ENCODE results near the gene EML2.
"Not testable (repeated sequence)": the region's sequence is repeated elsewhere in the genome, so short reads cannot be mapped to it uniquely, and the experiment has no call there.

EML2 gene

DNA sequence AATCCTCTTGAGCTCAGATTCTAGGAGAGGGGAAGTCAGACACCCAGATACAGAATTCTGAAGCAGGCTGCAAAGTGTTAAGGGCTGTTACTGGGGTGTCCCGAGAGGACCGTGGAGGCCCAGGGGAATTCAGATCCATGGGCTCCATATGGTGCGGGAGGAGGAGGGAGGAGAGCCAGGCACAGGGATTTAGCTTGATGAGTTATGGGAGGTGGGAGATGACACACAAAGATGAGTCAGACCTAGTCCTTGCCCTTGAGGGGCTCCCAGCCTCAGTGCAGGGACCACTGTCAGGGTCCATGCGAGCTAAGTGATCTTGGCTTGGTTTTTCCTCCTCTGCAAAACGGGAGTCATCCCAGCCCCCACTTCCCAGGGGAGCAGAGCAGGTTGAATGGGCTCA is 14.4 kb upstream of the EML2 start:
- no peak for DNase-seq (ENCODE audit: low read depth, low spot score)

DNA sequence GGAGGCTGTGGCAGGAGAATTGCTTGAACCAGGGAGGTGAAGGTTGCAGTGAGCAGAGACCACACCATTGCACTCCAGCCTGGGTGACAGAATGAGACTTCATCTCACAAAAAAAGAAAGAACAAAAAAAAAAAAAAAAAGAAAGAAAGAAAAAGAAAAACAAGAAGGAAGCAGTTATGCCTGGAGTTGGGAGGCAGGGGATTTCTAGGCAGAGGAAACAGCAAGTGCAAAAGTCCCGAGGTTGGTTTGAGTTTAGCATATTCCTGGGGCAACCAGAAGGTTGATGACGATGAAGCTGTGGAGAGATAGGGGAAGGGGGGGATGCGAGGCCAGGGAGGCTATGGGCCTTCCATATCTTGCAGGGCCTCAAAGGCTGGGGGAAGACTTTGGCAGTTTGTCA is 11.5 kb upstream of the EML2 start:
- no peak for DNase-seq (ENCODE audit: low read depth, low spot score)

GRCh38 chr19:45646345-45646698 is 7.1 kb upstream of the EML2 start:
- no peak for DNase-seq (ENCODE audit: low read depth, low spot score)

DNA sequence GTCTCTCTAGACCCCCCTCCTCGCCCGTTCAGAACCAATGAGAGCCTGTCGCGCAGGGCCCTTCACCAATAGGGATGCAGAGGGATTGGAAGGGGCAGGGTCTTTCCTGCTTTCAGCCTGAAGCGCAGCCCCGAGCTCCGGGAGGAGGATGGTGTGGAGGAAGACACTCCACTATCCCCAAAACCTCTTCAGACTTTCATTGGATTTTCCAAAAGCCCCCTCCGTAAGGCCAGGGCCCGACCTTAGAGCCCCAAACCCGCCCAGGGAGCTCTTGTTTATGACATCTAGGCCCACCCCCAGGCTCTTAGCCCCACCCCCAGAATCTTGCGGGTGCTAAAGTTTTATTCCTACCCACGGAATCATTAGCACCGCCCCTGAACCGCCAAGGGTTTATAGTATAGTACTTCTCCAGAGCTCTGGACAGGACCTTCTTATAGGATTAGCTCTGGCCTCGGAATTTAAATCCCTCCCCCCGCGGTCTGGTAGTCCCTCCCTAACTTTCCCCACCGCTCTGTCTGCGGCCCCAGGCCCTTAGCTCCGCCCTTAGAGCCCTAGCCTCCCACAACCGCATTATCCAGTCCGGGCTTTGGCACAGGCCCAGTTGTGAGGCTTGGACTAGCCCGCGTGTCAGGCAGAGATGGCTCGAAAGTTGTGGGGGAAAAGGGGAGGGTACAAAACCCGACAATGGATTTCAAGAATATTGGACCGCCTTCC is 6.6 kb upstream of the EML2 start:
- DNase-seq (ENCODE audit: low read depth, low spot score), result peak; percentile 95

DNA sequence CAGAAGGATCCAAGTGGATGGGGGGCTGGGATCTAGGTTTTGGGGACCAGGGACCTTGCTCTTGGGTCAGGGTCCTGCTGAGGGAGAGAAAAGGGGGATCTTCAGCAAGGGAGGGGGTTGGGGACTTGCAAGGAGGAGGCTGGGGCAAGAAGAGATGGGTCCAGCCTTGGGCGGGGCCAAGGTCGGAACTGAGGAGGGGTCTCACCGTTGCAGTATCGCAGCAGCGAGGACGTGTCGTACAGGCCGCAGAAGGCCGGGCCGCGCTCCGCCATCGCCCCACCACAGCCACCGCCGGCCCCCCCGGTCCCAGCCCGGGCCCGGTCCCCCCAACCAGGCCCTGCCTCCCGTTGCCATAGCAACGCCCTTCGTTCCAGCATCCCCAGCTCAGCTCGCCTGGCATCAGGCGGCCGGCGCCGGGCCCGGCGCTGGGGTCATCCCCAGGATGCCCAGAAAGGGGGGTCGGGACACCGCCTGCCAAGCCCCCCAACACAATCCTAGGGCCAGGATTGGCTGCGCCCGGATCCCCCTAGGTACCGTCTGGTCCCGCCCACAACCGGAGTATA is 6.0 kb upstream of the EML2 start:
- no peak for DNase-seq (ENCODE audit: low read depth, low spot score)

- DNase-seq (ENCODE audit: low read depth, low spot score), result no peak
Observed at GRCh38 chr19:45643927-45644771, 5.0 kb upstream of the EML2 start.

GRCh38 chr19:45643024-45643926 is 4.1 kb upstream of the EML2 start:
- DNase-seq (ENCODE audit: low read depth, low spot score), result peak; percentile 93

- peak; percentile 55 for DNase-seq (ENCODE audit: low read depth, low spot score)
Observed at GRCh38 chr19:45641274-45642105, 2.3 kb upstream of the EML2 start.

- DNase-seq (ENCODE audit: low read depth, low spot score), result no peak
Observed at GRCh38 chr19:45640849-45641273, 1.7 kb upstream of the EML2 start.

GRCh38 chr19:45637890-45638667 is 1.1 kb downstream of the EML2 start:
- DNase-seq (ENCODE audit: low read depth, low spot score), result peak; percentile 71

GRCh38 chr19:45636902-45637301 is 2.3 kb downstream of the EML2 start:
- DNase-seq (ENCODE audit: low read depth, low spot score), result no peak

GRCh38 chr19:45636275-45636674 is 2.9 kb downstream of the EML2 start:
- no peak for DNase-seq (ENCODE audit: low read depth, low spot score)

DNA sequence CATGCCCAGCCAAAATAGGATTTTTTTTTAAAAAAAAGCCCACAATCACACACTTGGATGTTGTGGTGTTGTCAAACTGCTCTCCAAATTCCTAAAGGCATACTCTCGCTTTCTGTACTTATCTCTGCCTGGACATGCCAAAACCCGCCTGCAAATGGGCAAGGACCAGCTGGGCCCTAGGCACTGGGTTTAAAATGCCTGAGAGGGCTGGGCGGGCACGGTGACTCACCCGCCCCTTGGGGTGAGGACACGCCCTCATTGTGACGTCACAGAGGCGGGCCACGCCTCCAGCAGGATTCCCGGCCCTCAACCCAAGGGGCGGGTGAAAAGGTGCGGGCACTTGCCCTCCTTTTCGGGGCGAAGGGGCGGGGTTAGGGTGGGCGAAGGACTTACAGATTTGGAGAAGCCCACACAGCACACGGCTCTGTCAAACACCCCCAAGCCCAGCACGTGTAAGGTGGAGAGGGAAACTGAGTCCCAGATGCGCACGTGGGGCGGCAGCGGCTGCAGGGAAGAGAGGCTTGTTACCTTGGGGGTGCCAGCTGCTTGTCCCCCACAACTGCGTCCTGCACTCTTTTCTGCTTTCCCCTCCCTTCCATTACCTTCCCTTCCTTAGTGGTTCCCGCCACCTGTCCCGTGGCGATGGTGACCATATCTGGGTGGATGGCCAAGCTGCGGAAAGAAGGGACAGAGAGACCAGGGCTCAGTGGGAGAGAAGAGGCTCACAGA is 6.6 kb downstream of the EML2 start:
- peak; percentile 97 for DNase-seq (ENCODE audit: low read depth, low spot score)

DNA sequence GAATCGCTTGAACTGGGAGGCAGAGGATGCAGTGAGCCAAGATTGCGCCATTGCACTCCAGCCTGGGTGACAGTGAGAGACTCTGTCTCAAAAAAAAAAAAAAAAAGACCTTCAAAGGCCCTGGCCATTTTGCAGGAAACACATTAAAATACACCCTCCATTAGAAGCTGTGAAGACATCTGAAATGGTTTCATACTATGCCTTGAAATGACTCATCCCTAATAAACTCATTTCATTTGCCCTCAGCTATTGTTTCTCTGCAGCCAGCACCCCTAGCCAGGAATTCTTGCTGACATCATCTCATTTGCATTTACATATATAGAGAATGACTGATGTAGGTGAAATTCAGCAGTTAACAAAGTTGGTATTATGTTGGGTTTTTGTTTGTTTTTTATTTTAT is 8.7 kb downstream of the EML2 start:
- DNase-seq (ENCODE audit: low read depth, low spot score), result peak; percentile 92

GRCh38 chr19:45629704-45630103 is 9.5 kb downstream of the EML2 start:
- no peak for DNase-seq (ENCODE audit: low read depth, low spot score)

- not testable (repeated sequence) for DNase-seq (ENCODE audit: low read depth, low spot score)
Observed at GRCh38 chr19:45628219-45628618, 11.0 kb downstream of the EML2 start.

- DNase-seq (ENCODE audit: low read depth, low spot score), result no peak
Observed at GRCh38 chr19:45623984-45624383, 15.2 kb downstream of the EML2 start.

DNA sequence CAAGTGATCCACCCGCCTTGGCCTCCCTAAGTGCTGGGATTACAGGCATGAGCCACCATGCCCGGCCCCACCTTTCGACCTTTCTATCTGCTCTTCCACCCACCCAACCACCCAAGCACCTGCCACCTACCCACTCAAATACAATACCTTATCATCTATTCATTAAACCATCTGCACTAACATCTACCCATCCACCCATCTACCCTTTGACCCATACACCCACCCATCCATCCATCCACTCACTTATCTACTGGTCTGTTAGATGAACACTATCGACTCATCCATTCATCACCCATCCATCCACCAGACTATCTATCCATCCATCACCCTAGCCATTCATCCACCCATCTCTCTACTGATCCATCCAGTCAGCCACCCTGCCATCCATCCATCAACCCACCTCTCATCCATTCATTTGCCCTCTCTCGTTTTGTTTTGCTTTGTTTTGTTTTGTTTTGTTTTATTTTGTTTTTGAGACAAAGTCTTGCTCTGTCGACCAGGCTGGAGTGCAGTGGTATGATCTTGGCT is 17.2 kb downstream of the EML2 start:
- no peak for DNase-seq (ENCODE audit: low read depth, low spot score)

- DNase-seq (ENCODE audit: low read depth, low spot score), result no peak
Observed at GRCh38 chr19:45621389-45621788, 17.8 kb downstream of the EML2 start.

All from astrocyte of the hippocampus (primary cell).